Upper lobe of left lung (tissue), 6 donors: Measurements from ENCODE around the gene MGMT. TPM values are rescaled to one million over a fixed set of nuclear protein-coding genes. Genes with fewer than 3 reads are reported as not detected.

Source experiments
- ATAC-seq, 2 donors: fragments of 200-7000 bp; cut with Tn5 transposase; one replicate each; pipeline ENCODE4 v1.9.1; 2022; ENCODE audit warnings: mild to moderate bottlenecking in 2 of 2, moderate library complexity in 2 of 2; ENCODE audit not compliant: low FRiP score in 2 of 2
- DNase-seq, 2 donors: peaks; one replicate each; pipeline ENCODE4 v3.0.0-alpha.2; 2019 to 2020
- H3K27ac ChIP-seq, 4 donors: fragments of 200-600 bp; sonication (generic); one replicate each; pipeline ENCODE4 v1.5.1; 2016 to 2019
- H3K27me3 ChIP-seq, 4 donors: fragments of 200-600 bp; sonication (generic); one replicate each; pipeline ENCODE4 v1.5.1; 2017 to 2019
- H3K36me3 ChIP-seq, 4 donors: fragments of 200-600 bp; sonication (generic); one replicate each; pipeline ENCODE4 v1.5.1; 2016 to 2019
- H3K4me1 ChIP-seq, 4 donors: fragments of 200-600 bp; sonication (generic); one replicate each; pipeline ENCODE4 v1.5.1; 2018 to 2019
- H3K4me3 ChIP-seq, 4 donors: fragments of 200-600 bp; sonication (generic); one replicate each; pipeline ENCODE4 v1.5.1; 2017 to 2019; ENCODE audit warnings: mild to moderate bottlenecking in 2 of 4, moderate library complexity in 1 of 4
- H3K9me3 ChIP-seq, 4 donors: fragments of 200-600 bp; sonication (generic); one replicate each; pipeline ENCODE4 v1.5.1; 2018 to 2019
- CTCF ChIP-seq, 6 experiments: fragments of 450-650 bp in 4 of 6; fragments of 200-600 bp in 2 of 6; sonication (generic) in 2 of 6; IDR thresholded peaks; one replicate each; pipeline ENCODE4 v1.5.1; 2016 to 2019; ENCODE audit warnings: antibody characterized with exemption in 6 of 6
- EP300 ChIP-seq, 4 donors: sonication (generic); formaldehyde crosslinking; IDR thresholded peaks; one replicate each; pipeline ENCODE4 v1.5.1; 2017; ENCODE audit warnings: antibody characterized with exemption in 4 of 4, control low read depth in 2 of 4
- POLR2A ChIP-seq, 4 donors: fragments of 450-650 bp; IDR thresholded peaks; one replicate each; pipeline ENCODE4 v1.5.1; 2016 to 2017; ENCODE audit warnings: antibody characterized with exemption in 4 of 4, mild to moderate bottlenecking in 2 of 4
- POLR2AphosphoS5 ChIP-seq, 2 donors: sonication (generic); formaldehyde crosslinking; IDR thresholded peaks; one replicate each; pipeline ENCODE4 v1.5.1; 2017; ENCODE audit warnings: antibody characterized with exemption in 2 of 2
- WGBS, 2 donors: methylation state at CpG; one replicate each; pipeline ENCODE4 v1.1.5; 2017 to 2018; 5-methylcytosine and 5-hydroxymethylcytosine counted together
- total RNA-seq, 6 donors: library from RNA; depleted of rRNA in 4 of 6; stranded (reverse); fragments of >200 nt in 4 of 6; gene quantifications; one replicate each; pipeline versions ENCODE4 v1.1.0 to v1.2.1, GENCODE V29; 2016 to 2021
- donor health status: DM: no; HTN: no; CAD: no; lungs with moderate emphysema.
- donor health status: DM: no; HTN: yes; CAD: no; lungs with severe emphysema.

The MGMT gene
- total RNA-seq, 6 donors from 2014 or later = 20.9 to 44.0 (median 29.6) TPM

DNA sequence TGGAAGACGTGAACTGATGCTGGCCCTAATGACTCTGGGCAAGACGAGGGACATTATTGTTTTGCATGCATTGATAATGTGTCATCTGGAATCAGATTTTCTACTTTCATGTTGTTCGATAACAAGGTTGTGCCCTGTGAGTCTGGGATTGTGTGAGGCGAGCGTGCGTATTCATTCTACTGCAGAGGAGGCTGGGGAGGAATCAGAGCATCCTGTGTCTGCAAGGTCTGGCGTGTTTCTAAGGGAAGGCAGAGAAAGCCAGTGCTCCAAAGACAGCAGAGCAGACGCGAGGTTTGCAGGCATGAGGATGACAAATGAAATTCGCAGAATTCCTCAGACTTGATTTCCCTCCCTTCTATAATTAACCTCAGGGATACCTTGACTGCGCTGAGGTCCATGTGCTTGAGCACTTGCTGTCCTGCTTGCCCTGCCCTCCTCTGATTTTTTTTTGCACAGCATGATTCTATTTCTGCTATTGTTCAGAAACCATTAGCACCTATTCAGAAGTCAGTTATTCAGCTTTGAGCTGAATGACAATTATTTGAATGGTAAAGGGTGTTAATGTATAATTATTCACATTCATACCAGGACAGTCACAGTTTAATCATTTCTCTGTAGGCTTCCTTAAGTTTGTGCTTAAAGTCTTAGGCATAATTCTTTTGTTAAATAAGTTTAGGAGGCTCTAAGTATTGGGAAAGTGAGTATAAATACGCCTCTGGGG, 263.4 kb downstream of the MGMT start:
- peaks cover 0 to 6% (median 3%) of the 10 kb centered on the region in 4 donors for H3K9me3 ChIP-seq
- H3K4me1 ChIP-seq = no peaks in the 10 kb centered on the region
- no peak for TF ChIP-seq POLR2A (IDR thresholded peaks at IDR 0.05)
- TF ChIP-seq CTCF (IDR thresholded peaks at IDR 0.05) = no peak
- no peak for TF ChIP-seq EP300 (IDR thresholded peaks at IDR 0.05)
- TF ChIP-seq POLR2AphosphoS5 (IDR thresholded peaks at IDR 0.05) = no peak
- 90 to 93% methylated on average over 12 of the region's 12 CpGs for WGBS, 2 donors
- H3K36me3 ChIP-seq = no peaks in the 10 kb centered on the region
- no peak overlapping the region for H3K27ac ChIP-seq
- H3K27me3 ChIP-seq = no peaks in the 10 kb centered on the region
- DNase-seq = no peak
- ATAC-seq = no peak
- no peak overlapping the region for H3K4me3 ChIP-seq

- ATAC-seq (peak in 1 of 2 donors; percentile 19), DNase-seq (no peak)
- 70 to 79% methylated on average over 9 to 10 of the region's 10 CpGs for WGBS, 2 donors
- Histone ChIP-seq H3K4me3 (no peak overlapping the region), H3K27me3 (no peaks in the 10 kb centered on the region), H3K9me3 (peaks cover 0 to 6% (median 3%) of the 10 kb centered on the region in 4 donors), H3K27ac (no peak overlapping the region), H3K4me1 (no peaks in the 10 kb centered on the region), H3K36me3 (no peaks in the 10 kb centered on the region)
- TF ChIP-seq POLR2A (IDR thresholded peaks at IDR 0.05) (no peak), CTCF (IDR thresholded peaks at IDR 0.05) (no peak), EP300 (IDR thresholded peaks at IDR 0.05) (no peak), POLR2AphosphoS5 (IDR thresholded peaks at IDR 0.05) (no peak)
Observed at GRCh38 chr10:129730993-129731325, 263.9 kb downstream of the MGMT start.

- Histone ChIP-seq H3K36me3 (no peaks in the 10 kb centered on the region), H3K27me3 (no peaks in the 10 kb centered on the region), H3K27ac (no peak overlapping the region), H3K9me3 (no peaks in the 10 kb centered on the region), H3K4me3 (no peak overlapping the region), H3K4me1 (no peaks in the 10 kb centered on the region)
- ATAC-seq (no peak), DNase-seq (peak in 1 of 2 donors; percentile 29)
- TF ChIP-seq POLR2AphosphoS5 (IDR thresholded peaks at IDR 0.05) (no peak), POLR2A (IDR thresholded peaks at IDR 0.05) (no peak), CTCF (IDR thresholded peaks at IDR 0.05) (no peak), EP300 (IDR thresholded peaks at IDR 0.05) (no peak)
- WGBS, 2 donors = 91 to 100% methylated on average over 12 to 15 of the region's 15 CpGs
Observed at GRCh38 chr10:129740532-129741279, 273.7 kb downstream of the MGMT start.

GRCh38 chr10:129741280-129741977, 274.4 kb downstream of the MGMT start:
- H3K36me3 ChIP-seq = no peaks in the 10 kb centered on the region
- H3K9me3 ChIP-seq = no peaks in the 10 kb centered on the region
- H3K4me1 ChIP-seq = no peaks in the 10 kb centered on the region
- no peak overlapping the region for H3K27ac ChIP-seq
- DNase-seq (peak in 1 of 2 donors; percentile 46), ATAC-seq (peak in 1 of 2 donors; percentile 27)
- WGBS, 2 donors = 95% methylated on average over 16 to 19 of the region's 19 CpGs
- TF ChIP-seq EP300 (IDR thresholded peaks at IDR 0.05) = no peak
- no peak for TF ChIP-seq CTCF (IDR thresholded peaks at IDR 0.05)
- TF ChIP-seq POLR2AphosphoS5 (IDR thresholded peaks at IDR 0.05) = no peak
- no peak for TF ChIP-seq POLR2A (IDR thresholded peaks at IDR 0.05)
- H3K27me3 ChIP-seq = no peaks in the 10 kb centered on the region
- H3K4me3 ChIP-seq = no peak overlapping the region
